GM21360 (cell line): ENCODE results near the gene NOSIP.

Source experiments
- ATAC-seq: cut with Tn5 transposase; IDR thresholded peaks from one replicate; pipeline ENCODE4 v1.9.1; 2021; ENCODE audit warnings: mild to moderate bottlenecking, moderate library complexity; ENCODE audit not compliant: unreplicated experiment

The NOSIP gene

GRCh38 chr19:49594993-49595818, 14.8 kb upstream of the NOSIP start:
- no peak for ATAC-seq

DNA sequence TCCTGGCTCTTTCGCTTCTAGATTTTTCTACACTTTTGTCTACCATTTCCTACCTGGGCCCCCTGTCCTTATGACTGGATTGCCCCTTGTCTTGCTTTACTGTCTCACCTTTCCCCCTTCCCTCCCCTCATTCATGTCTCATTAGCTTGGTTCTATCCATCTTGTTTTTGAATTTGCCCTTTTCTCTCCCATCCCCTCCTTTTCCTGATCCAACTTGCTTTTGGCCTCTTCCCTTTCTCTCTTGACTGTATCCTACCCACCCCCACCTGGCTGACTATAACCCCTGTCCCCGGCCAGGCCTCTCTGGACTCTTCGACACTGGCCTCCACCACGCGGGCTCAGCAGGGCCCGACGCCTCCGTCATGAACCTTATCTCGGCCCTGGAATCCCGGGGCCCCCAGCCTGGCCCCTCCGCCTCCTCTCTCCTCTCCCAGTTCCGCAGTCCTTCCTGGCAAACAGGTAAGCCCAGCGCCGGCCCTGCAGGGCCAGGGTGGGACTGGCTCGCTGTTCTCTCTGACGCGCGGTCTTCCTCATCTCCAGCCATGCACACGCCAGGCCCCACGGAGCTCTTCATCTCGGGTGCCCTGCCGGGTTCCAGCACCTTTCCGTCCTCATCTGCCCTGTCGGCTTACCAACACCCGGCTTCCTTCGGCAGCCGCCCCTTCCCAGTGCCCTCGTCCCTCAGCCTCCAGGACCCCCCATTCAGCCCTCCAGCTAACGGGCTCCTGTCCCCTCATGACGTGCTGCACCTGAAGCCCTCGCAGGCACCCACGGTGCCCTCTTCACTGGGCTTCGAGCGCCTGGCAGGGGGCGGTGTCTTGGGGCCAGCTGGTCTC, 14.0 kb upstream of the NOSIP start:
- no peak for ATAC-seq

DNA sequence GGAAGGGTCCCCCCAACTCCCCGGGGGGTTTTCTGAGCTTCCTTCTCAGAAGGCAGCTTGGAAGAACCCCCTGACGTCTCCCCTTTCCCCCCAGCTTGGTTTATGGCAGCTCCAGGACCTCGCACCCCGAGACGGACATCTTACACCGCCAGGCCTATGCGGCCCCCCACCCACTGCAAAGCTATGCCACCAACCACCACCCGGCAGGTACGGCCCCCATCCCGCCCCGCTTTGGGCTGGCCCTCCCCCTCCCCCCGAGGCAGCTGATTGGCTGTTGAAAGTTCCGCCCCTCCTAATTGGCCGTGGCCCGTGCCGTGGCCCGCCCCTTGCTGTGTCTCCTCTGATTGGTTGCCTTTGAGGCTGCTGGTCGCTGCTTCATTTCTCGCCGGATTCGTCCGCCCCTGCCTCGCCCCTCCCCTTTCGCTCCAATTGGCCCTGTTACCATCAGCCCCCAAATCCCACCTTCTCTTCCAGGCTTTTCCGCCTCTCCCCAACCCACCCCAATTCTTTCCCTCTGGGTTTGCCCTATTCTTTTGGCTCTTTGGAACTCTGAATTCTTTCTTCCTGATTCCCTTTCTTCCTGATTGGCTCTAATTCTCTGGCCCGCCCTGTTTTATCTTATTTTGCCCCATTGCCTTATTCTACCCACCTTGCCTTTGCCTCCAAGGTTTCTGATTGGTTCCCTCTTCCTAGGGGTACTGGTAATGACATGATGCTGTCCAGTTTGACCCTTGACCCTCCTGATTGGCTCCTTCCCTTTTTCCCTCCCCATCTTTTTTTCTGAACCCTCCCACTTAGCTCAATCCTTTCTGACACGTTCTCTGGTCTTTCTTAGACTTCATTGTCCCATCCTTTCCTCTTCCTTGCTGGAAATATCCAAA, 13.1 kb upstream of the NOSIP start:
- peak; percentile 45 for ATAC-seq

GRCh38 chr19:49592486-49593232, 12.3 kb upstream of the NOSIP start:
- ATAC-seq: no peak

- no peak for ATAC-seq
Observed at GRCh38 chr19:49591731-49592485, 11.6 kb upstream of the NOSIP start.

GRCh38 chr19:49590971-49591730, 10.8 kb upstream of the NOSIP start, which contains the start of gene PRR12:
Gene PRR12 (plus strand): TSS chr19:49591182. CDS start chr19:49591655, 473 bp downstream.
- ATAC-seq: no peak

GRCh38 chr19:49590071-49590970, 10.0 kb upstream of the NOSIP start:
- ATAC-seq: peak; percentile 46

GRCh38 chr19:49589502-49589905, 9.1 kb upstream of the NOSIP start:
- ATAC-seq: no peak

DNA sequence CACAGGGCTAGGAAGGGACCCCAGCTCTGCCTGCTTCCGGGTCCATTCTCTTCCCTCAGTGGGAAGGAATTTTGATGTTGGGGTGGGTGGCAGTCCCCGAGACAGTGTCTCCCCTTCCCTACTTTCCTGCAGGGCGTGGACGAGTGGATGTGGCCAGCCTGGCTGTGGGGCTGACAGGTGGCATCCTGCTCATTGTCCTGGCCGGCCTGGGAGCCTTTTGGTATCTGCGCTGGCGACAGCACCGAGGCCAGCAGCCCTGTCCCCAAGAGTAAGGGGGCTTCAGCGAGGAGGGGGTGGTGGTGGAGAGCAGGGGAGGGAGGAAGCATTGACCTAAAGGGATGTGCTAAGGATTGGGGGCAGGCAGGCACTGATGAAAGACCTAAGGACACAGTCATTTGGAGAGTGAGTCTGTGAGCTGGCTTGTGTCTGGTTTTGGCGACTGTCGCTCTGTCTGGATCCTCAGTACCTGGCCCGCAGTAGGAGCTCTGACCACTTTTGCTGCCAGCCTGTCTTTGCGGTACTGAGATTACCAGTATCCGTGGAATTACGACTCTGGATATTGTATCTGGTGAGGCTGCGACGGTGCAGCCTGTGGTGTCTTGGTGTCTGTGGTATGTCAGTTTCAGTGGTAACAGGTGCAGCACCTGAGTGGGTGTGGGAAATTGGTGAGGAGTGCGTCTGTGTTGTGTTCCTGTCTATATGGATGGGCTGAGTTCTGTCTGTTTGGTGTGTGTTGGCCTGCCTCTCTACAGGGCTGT, 8.2 kb upstream of the NOSIP start:
- ATAC-seq: no peak

DNA sequence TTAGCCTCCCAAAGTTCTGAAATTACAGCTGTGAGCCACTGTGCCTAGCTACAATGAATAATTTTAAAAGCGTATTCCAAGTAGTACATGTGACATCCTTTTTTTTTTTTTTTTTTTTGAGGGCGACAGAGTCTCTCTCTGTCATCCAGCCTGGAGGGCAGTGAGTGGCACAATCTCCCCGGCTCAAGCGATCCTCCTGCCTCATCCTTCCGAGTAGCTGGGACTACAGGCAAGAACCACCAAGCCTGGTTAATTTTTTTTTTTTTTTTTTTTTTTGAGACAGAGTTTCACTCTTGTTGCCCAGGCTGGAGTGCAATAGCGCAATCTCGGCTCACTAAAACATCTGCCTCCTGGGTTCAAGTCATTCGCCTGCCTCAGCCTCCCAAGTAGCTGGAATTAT, 6.9 kb upstream of the NOSIP start:
- ATAC-seq: no peak

GRCh38 chr19:49585023-49585422, 4.7 kb upstream of the NOSIP start:
- no peak for ATAC-seq

- ATAC-seq: no peak
Observed at GRCh38 chr19:49583239-49583638, 2.9 kb upstream of the NOSIP start.

DNA sequence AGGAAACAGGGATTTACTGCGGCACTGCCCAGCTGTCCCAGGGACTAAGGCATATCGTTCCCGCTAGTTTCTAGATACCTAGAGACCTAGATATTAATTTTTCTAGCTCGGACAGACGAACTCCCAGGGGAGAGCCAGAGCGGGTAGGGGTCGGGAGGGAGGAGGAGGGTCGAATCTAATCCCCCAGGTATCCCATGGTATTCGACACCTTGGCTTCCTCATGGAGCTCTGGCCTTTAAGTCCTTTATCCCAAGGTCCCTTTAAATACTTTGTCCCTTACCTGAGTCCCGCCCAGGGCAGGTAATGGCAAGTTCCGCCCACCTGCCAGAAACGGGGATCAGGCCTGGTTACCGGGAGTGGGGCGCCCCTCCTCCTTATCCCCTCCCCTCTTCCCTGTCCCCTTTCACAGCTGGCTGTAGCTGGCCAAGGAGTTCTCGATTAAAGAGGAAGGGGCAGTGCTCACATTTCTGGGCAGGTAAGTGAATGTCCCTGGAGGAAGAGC, 702 bp upstream of the NOSIP start, which contains the start of gene PRRG2:
Gene PRRG2 (plus strand): TSS at position 310 of the 502 bp plus-strand sequence. CDS start 1,904 bp downstream, outside the sequence.
- no peak for ATAC-seq

GRCh38 chr19:49579947-49580263, 451 bp downstream of the NOSIP start:
- ATAC-seq: no peak

DNA sequence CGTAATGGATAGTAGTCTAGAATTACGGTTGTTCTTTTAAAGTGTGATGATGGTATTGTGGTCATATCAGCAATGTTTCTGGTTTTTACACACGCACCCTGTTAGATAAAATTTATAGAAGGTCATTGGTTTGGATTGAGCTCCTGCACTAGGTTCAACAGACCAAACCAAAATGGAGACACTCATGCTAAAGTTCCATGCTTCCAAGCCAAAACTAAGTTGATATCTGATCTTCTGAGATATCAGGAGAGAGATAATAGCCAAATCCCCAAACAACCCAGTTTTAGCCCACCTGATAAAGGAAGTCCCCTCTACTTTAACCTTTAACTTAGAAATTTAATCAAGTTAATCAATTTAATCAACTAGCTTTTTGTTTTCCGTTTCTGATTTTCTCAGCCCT, 1.2 kb downstream of the NOSIP start:
- ATAC-seq: no peak

GRCh38 chr19:49574206-49574755, 6.1 kb downstream of the NOSIP start:
- ATAC-seq: no peak

DNA sequence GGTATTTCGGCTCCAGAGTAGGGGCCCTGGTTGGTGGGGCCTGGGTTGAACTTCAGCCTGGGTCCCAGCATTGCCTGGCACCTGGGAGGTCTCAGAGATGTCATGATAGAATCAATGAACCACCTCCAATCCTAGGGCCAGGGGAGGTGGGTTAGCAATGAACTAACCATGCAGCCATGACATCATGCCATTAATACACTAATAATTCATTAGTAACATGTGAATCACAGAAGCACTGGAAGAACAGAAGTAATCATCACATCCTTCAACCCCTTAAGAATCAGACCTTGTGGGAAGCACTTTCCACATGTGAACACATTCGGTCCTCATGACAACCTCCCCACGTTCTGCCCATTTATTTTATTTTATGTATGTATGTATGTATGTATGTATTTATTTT, 6.9 kb downstream of the NOSIP start:
- no peak for ATAC-seq
